OCI-LY3 (cell line): Measurements from ENCODE around the gene CLP1.
A peak's percentile ranks its signal among the peaks of the same experiment; 100 is the strongest.

ENCODE experiments used
- H2AFZ ChIP-seq: fragments of 200-600, 300-600 bp; shearing (Covaris generic); 2 replicates; pipeline ENCODE4 v1.6.0; 2014; ENCODE audit warnings: antibody characterized with exemption, low read depth, low read length
- H3K27ac ChIP-seq: fragments of 200-600, 300-600 bp; sonication (generic); 2 replicates; pipeline ENCODE4 v1.5.1; 2014; ENCODE audit warnings: mild to moderate bottlenecking, low read length, moderate library complexity, mixed read lengths
- H3K27me3 ChIP-seq: fragments of 200-600, 300-600 bp; sonication (generic); 2 replicates; pipeline ENCODE4 v1.6.1; 2014; ENCODE audit warnings: low read depth, low read length, mixed read lengths
- H3K36me3 ChIP-seq: fragments of 200-600, 300-600 bp; sonication (generic); replicated peaks from 2 replicates; pipeline ENCODE3; 2014; ENCODE audit warnings: low read depth, low read length, mixed read lengths
- H3K4me1 ChIP-seq: fragments of 300-600, 200-600 bp; sonication (generic); 2 replicates; pipeline ENCODE4 v1.6.1; 2014; ENCODE audit warnings: low read length, mixed read lengths
- H3K4me2 ChIP-seq: fragments of 200-600, 300-600 bp; sonication (generic); 2 replicates; pipeline ENCODE4 v1.6.1; 2014; ENCODE audit warnings: low read length, mixed read lengths
- H3K4me3 ChIP-seq: fragments of 300-600, 200-600 bp; sonication (generic); 2 replicates; pipeline ENCODE4 v1.5.1; 2014; ENCODE audit warnings: antibody characterized with exemption, mild to moderate bottlenecking, low read length, moderate library complexity
- H3K79me2 ChIP-seq: fragments of 300-600, 200-600 bp; shearing (Covaris generic); 2 replicates; pipeline ENCODE4 v1.6.1; 2014; ENCODE audit warnings: mild to moderate bottlenecking, low read length, mixed read lengths
- H3K9ac ChIP-seq: fragments of 300-600, 200-600 bp; shearing (Covaris generic); 2 replicates; pipeline ENCODE4 v1.6.0; 2014; ENCODE audit warnings: mild to moderate bottlenecking, low read length, moderate library complexity
- H3K9me3 ChIP-seq: fragments of 200-600, 300-600 bp; shearing (Covaris generic); 2 replicates; pipeline ENCODE4 v1.6.1; 2014; ENCODE audit warnings: low read length, mixed read lengths; ENCODE audit not compliant: insufficient read depth
- H4K20me1 ChIP-seq: fragments of 200-600, 300-600 bp; sonication (generic); 2 replicates; pipeline ENCODE4 v1.6.1; 2016; ENCODE audit warnings: low read length, mixed read lengths; ENCODE audit not compliant: insufficient read depth
- CTCF ChIP-seq: fragments of 200-600, 300-600 bp; sonication (generic); IDR thresholded peaks from 2 replicates; pipeline ENCODE4 v1.5.1; 2014; ENCODE audit warnings: antibody characterized with exemption, low read length, low read depth
- EZH2phosphoT487 ChIP-seq: fragments of 200-600 bp; shearing (Covaris generic); IDR thresholded peaks from 2 replicates; pipeline ENCODE4 v1.6.1; 2018; ENCODE audit warnings: antibody characterized with exemption, mixed run types, low read depth

Gene CLP1

GRCh38 chr11:57644748-57645688 is 12.5 kb upstream of the CLP1 start:
- peaks cover 35% of the 10 kb centered on the region for H3K27me3 ChIP-seq
- H3K4me1 ChIP-seq: peaks cover 46% of the 10 kb centered on the region
- TF ChIP-seq CTCF (peak; percentile 96), EZH2phosphoT487 (no peak)
- no peaks in the 10 kb centered on the region for H3K9me3 ChIP-seq
- peak overlapping the region; percentile 41 for H3K9ac ChIP-seq
- H2AFZ ChIP-seq: peak overlapping the region; percentile 49
- no peaks in the 10 kb centered on the region for H4K20me1 ChIP-seq
- peak overlapping the region; percentile 81 for H3K4me2 ChIP-seq
- no peaks in the 10 kb centered on the region for H3K79me2 ChIP-seq
- peak overlapping the region; percentile 68 for H3K4me3 ChIP-seq
- no peaks in the 10 kb centered on the region for H3K36me3 ChIP-seq
- no peak overlapping the region for H3K27ac ChIP-seq

- Histone ChIP-seq H2AFZ (no peak overlapping the region), H3K4me2 (no peak overlapping the region)
Measured at GRCh38 chr11:57645689-57646085, 11.9 kb upstream of the CLP1 start.

GRCh38 chr11:57646194-57646798 is 11.3 kb upstream of the CLP1 start:
- no peaks in the 10 kb centered on the region for H3K79me2 ChIP-seq
- no peak overlapping the region for H3K4me2 ChIP-seq
- H3K4me1 ChIP-seq: peaks cover 35% of the 10 kb centered on the region
- no peaks in the 10 kb centered on the region for H3K36me3 ChIP-seq
- no peak overlapping the region for H2AFZ ChIP-seq
- no peak for TF ChIP-seq CTCF
- TF ChIP-seq EZH2phosphoT487: no peak
- peaks cover 35% of the 10 kb centered on the region for H3K27me3 ChIP-seq
- H3K4me3 ChIP-seq: no peak overlapping the region
- H3K9ac ChIP-seq: no peak overlapping the region
- H3K9me3 ChIP-seq: no peaks in the 10 kb centered on the region
- H4K20me1 ChIP-seq: no peaks in the 10 kb centered on the region
- no peak overlapping the region for H3K27ac ChIP-seq

More at GRCh38 chr11:57645689-57646085, 11.9 kb upstream of the CLP1 start:
- H3K27ac ChIP-seq: no peak overlapping the region
- peaks cover 41% of the 10 kb centered on the region for H3K4me1 ChIP-seq
- H3K9me3 ChIP-seq: no peaks in the 10 kb centered on the region
- peaks cover 35% of the 10 kb centered on the region for H3K27me3 ChIP-seq
- TF ChIP-seq CTCF: no peak
- no peak for TF ChIP-seq EZH2phosphoT487
- no peaks in the 10 kb centered on the region for H3K79me2 ChIP-seq
- H4K20me1 ChIP-seq: no peaks in the 10 kb centered on the region
- no peaks in the 10 kb centered on the region for H3K36me3 ChIP-seq
- no peak overlapping the region for H3K4me3 ChIP-seq
- no peak overlapping the region for H3K9ac ChIP-seq

GRCh38 chr11:57646799-57647303 is 10.7 kb upstream of the CLP1 start:
- H3K4me3 ChIP-seq: no peak overlapping the region
- no peaks in the 10 kb centered on the region for H4K20me1 ChIP-seq
- no peaks in the 10 kb centered on the region for H3K79me2 ChIP-seq
- H3K4me1 ChIP-seq: peaks cover 34% of the 10 kb centered on the region
- TF ChIP-seq EZH2phosphoT487 (no peak), CTCF (no peak)
- peaks cover 35% of the 10 kb centered on the region for H3K27me3 ChIP-seq
- H3K27ac ChIP-seq: no peak overlapping the region
- no peaks in the 10 kb centered on the region for H3K9me3 ChIP-seq
- no peaks in the 10 kb centered on the region for H3K36me3 ChIP-seq
- H3K9ac ChIP-seq: no peak overlapping the region
- no peak overlapping the region for H2AFZ ChIP-seq
- no peak overlapping the region for H3K4me2 ChIP-seq
